HG03159 (cell line): ENCODE results near the gene RALGAPA1.
"Not testable (repeated sequence)": the region's sequence is repeated elsewhere in the genome, so short reads cannot be mapped to it uniquely, and the experiment has no call there.

Experiments used
- ATAC-seq: cut with Tn5 transposase; IDR thresholded peaks from one replicate; pipeline ENCODE4 v1.9.1; 2021; ENCODE audit warnings: mild to moderate bottlenecking, moderate library complexity; ENCODE audit not compliant: unreplicated experiment

Gene RALGAPA1

GRCh38 chr14:35822501-35822900 lies 13.4 kb upstream of the RALGAPA1 start:
- ATAC-seq, result no peak

DNA sequence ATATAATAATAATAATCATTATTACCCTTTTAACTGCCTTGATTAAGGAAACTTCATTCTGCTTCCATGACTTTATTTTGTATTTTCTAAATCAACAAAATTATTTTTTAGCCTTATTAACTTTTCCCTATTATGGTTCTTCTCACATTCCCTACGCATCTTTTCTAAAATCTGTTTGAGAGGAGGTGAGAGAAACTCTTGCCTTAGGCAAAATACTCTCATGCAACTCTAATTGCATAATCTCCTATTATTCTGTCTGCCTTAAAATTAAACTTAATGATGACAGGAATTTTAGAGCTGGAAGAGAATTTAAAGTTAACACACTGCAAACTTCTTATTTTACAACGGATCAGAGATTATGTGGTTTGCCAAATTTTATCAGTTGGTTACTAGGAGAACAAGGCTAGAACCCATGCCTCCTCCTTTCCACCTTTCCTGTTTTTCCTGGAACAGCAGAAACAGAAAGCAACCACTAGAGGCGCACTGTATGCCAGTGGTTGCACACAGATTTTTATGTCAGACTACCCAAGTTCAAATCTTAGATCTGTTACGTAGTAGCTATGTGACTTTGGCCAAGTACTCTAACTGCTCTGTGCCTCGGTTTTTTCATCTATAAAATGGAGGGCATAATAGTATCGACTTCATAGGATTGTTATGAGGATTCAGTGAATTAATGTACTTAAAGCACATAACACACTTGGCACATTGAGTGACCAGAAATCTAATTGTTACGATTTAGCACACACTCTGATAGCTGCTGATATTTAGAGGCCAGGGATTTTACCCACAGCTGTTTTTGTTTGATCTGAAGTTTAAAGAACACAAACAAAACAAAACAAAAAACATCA lies 12.7 kb upstream of the RALGAPA1 start:
- ATAC-seq, result no peak

DNA sequence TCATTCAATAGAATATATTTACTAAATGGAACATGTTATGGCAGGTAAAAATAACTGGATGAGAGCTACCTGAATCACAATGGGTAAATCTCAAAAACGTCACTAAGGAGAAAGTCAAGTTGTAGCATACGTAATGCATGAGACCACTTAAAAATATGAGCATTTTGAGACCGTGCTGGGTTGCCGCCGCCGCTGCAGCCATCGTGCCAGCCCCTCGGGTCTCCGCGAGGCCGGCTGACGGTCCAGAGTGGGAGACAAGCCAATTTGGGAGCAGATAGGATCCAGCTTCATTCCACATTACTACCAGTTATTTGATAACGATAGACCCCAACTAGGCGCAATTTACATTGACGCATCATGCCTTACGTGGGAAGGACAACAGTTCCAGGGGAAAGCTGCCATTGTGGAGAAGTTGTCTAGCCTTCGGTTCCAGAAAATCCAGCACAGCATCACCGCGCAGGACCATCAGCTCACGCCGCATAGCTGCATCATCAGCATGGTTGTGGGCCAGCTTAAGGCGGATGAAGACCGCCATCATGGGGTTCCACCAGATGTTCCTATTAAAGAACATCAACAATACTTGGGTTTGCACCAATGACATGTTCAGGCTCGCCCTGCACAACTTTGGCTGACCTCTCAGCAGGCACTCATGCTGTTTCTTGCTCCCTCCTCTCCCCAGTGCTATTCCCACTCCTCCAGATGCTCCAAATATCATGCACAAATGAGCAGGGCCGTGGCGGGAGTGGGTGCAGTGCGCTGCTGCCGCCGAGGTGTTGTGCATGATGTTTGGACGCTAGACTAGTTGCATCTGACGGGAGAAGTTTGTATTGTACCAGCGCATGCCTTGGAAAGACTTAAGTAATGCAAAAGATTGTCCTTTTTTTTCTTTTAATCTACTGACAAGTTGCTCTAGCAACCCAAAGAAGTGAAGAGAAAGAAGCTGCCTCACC lies 10.8 kb upstream of the RALGAPA1 start:
- no peak for ATAC-seq

- ATAC-seq, result no peak
Observed at GRCh38 chr14:35818346-35819115, 9.4 kb upstream of the RALGAPA1 start.

DNA sequence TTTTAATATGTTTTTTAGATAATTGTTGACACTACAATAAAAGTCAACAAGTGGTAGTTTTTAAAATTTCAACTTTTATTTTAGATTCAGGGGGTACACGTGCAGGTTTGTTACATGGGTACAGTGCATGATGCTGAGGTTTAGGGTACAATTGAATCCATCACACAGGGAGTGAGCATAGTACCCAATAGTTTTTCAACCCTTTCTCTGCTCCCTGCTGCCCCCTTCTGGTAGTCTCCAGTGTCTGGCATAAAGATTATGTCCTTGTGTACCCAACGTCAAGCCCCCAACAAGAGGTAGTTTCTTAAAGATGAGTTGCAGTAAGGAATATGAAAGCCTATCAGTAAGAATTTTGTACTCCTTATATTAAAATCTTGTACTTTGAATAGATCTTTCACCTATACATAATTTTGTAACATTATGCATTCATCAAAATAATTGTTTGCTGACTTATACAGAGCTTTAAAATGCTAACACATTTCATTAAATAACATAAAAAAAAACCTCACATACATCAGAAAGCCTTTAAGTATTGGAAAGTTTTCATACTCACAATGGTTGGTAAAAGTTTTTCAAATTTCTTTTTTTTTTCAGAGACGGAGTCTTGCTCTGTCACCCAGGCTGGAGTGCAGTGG lies 5.4 kb upstream of the RALGAPA1 start:
- peak; percentile 61 for ATAC-seq

- ATAC-seq, result no peak
Observed at GRCh38 chr14:35810963-35811362, 1.9 kb upstream of the RALGAPA1 start.

DNA sequence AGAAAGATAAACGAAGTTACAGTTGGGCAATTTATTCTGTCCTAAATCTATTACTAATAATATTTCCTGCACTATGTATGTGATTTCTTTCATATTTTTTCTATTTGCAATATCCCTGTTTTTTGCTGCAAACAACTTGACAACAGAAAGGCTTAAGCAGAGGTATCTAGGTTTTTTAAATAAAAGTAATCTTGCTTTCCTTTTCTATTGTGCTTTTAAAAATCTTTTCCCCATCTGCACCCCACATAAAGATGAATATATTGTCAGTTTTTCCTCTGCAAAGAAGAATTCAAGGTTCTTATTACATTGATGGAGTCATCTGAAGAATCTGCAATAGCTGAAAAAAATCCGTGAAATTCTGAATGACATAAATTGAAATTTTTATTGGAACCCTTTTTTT lies 502 bp upstream of the RALGAPA1 start:
- ATAC-seq, result no peak

GRCh38 chr14:35808076-35808637 lies 938 bp downstream of the RALGAPA1 start:
- ATAC-seq, result no peak

DNA sequence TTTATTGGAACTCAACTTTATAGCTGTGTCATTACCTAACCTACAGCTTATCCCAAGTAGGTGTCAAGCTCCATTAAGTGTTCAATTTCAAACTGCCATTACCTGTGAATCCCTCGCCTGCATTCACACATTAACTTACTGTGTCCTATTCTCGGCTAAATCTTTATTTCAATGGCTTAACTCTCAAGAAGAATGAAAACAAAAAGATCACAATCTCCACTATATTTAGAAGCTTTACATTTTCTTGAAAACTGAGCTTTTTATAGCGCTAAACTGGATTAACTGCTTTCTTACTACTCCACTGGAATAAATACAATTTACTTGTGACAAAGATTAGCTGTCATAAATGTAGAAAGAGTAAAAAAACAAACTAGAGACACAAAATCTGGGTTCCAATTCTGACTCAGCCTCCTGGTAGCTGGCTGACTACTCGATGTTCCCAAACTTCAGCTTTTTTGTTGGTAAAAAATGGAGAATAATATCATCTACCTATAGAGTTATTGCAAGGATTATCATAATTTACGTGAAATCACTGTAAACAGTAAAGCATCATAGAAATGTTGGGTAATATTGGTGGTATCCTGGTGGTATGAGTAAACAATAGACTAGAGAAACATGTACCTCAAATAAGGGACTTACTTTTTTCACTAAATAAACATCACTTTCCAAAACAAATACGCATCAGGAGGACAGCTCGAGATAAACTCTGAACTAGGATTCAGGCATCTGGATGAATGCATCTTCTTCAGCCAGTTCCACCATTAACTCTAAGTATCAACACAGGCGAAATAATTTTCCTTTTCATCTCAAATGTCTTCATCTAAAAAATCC lies 1.7 kb downstream of the RALGAPA1 start:
- no peak for ATAC-seq

- ATAC-seq, result no peak
Observed at GRCh38 chr14:35806006-35806907, 2.8 kb downstream of the RALGAPA1 start.

GRCh38 chr14:35797796-35798195 lies 11.3 kb downstream of the RALGAPA1 start:
- no peak for ATAC-seq

GRCh38 chr14:35789651-35790050 lies 19.4 kb downstream of the RALGAPA1 start:
- no peak for ATAC-seq

GRCh38 chr14:35786856-35787255 lies 22.2 kb downstream of the RALGAPA1 start:
- no peak for ATAC-seq

- no peak for ATAC-seq
Observed at GRCh38 chr14:35783699-35784098, 25.4 kb downstream of the RALGAPA1 start.

DNA sequence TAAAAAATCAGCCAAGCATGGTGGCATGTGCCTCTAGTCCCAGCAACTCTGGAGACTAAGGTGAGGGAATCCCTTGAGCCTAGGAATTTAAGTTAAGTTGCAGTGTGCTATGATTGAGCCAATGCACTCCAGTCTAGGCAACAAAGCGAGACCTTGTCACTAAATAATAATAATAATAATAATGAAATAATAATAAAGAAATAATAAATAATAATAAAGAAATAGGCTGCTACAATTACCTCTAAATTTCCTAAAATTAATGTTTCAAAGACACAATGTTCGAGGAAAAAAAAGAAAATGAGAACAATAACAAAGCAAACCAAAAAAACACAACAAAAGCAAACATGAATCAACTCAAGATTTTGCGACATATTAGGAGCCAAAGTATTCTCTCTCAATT lies 29.7 kb downstream of the RALGAPA1 start:
- ATAC-seq, result no peak

- not testable (repeated sequence) for ATAC-seq
Observed at GRCh38 chr14:35777550-35777949, 31.5 kb downstream of the RALGAPA1 start.

DNA sequence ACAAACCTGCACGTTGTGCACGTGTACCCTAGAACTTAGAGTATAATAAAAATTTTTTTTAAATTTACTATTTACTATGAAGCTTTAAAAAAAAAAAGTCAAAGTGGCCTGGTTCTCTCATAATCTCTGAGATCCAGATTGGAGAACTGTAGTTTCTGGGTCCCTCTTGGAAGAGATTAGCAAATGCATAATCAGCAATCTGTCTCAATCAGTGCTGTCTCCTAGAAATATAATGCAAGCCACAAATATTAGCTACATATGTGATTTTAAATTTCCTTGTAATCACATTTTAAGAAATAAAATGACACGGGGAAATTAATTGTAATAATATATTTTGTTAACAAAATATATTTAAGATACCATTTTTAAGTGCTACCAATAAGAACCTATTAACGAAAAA lies 32.3 kb downstream of the RALGAPA1 start:
- no peak for ATAC-seq

GRCh38 chr14:35776085-35776484 lies 33.0 kb downstream of the RALGAPA1 start:
- ATAC-seq, result not testable (repeated sequence)
